ENCODE measurements around the gene ZBED1.
"Not testable (repeated sequence)": the region's sequence is repeated elsewhere in the genome, so short reads cannot be mapped to it uniquely, and the experiment has no call there.

ZBED1 gene

GRCh38 chrX:2456091-2456490 lies 44.7 kb downstream of the ZBED1 start:
- not testable (repeated sequence) for DNase-seq (ENCODE audit: low read depth)

GRCh38 chrX:2454620-2455019 lies 46.2 kb downstream of the ZBED1 start:
- not testable (repeated sequence) for DNase-seq (ENCODE audit: low read depth)

GRCh38 chrX:2452799-2453198 lies 48.0 kb downstream of the ZBED1 start:
- no peak for DNase-seq (ENCODE audit: low read depth)

GRCh38 chrX:2452317-2452784 lies 48.4 kb downstream of the ZBED1 start:
- no peak for DNase-seq (ENCODE audit: low read depth)

GRCh38 chrX:2451501-2452316 lies 49.1 kb downstream of the ZBED1 start:
- peak; percentile 17 for DNase-seq (ENCODE audit: low read depth)

- no peak for DNase-seq (ENCODE audit: low read depth)
Measured at GRCh38 chrX:2450681-2451080, 50.1 kb downstream of the ZBED1 start.

- no peak for DNase-seq (ENCODE audit: low read depth)
Measured at GRCh38 chrX:2449135-2449886, 51.5 kb downstream of the ZBED1 start.

GRCh38 chrX:2447484-2447883 lies 53.3 kb downstream of the ZBED1 start:
- DNase-seq (ENCODE audit: low read depth), result no peak

- no peak for DNase-seq (ENCODE audit: low read depth)
Measured at GRCh38 chrX:2446815-2447214, 54.0 kb downstream of the ZBED1 start.

- DNase-seq (ENCODE audit: low read depth), result no peak
Measured at GRCh38 chrX:2445662-2446623, 54.8 kb downstream of the ZBED1 start.

GRCh38 chrX:2442694-2443093 lies 58.1 kb downstream of the ZBED1 start:
- no peak for DNase-seq (ENCODE audit: low read depth)

- DNase-seq (ENCODE audit: low read depth), result no peak
Measured at GRCh38 chrX:2441466-2441865, 59.3 kb downstream of the ZBED1 start.

GRCh38 chrX:2439613-2440012 lies 61.2 kb downstream of the ZBED1 start:
- DNase-seq (ENCODE audit: low read depth), result no peak
